ENCODE data around the gene YPEL2. TPM values are rescaled to one million over a fixed set of nuclear protein-coding genes. Genes with fewer than 3 reads are reported as not detected.
"Not testable (repeated sequence)": the region's sequence is repeated elsewhere in the genome, so short reads cannot be mapped to it uniquely, and the experiment has no call there.

YPEL2 gene
- total RNA-seq, 1 donor from 2014 or later = 5.3 TPM

- DNase-seq (ENCODE audit: low spot score) = no peak
- Mint-ChIP-seq H3K4me3 (ENCODE audit: low read depth) (no peak overlapping the region), H3K36me3 (ENCODE audit: low read depth) (no peaks in the 10 kb centered on the region), H3K27me3 (ENCODE audit: low read depth) (no peaks in the 10 kb centered on the region), H3K4me1 (ENCODE audit: low read depth) (peaks cover 3% of the 10 kb centered on the region), H3K27ac (no peak overlapping the region), H3K9me3 (no peaks in the 10 kb centered on the region)
- intact Hi-C loops (cut with micrococcal nuclease) = loop anchor here (5.0 kb wide), 1 partner anchor 212 kb away; no protein-coding TSS in a partner anchor
Measured at GRCh38 chr17:59310263-59310920, 21.1 kb upstream of the YPEL2 start.

DNA sequence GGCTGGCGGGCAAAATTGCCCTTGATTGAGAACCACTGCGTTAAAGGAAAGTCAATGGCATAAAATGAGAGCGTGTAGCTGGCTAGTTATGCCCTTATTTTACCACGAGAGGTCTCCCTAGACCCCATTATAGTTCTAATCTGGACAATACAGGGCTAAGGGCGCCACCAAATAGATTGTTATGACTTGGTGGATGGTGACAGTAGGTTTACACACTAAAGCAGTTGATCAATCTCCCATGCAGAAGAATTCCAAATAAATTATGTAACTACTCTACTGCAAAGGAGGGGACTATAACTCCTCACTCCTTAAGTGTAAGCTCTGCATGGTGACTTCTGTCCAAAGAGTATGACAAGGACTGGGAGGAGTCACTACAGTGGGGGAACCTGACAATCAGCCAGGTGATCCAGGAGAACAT, 20.4 kb upstream of the YPEL2 start:
- intact Hi-C loops (cut with micrococcal nuclease) = loop anchor here (1.0 to 5.0 kb wide), 2 partner anchors 129 to 211 kb away; no protein-coding TSS in a partner anchor
- H3K36me3 Mint-ChIP-seq (ENCODE audit: low read depth) = no peaks in the 10 kb centered on the region
- no peak overlapping the region for H3K4me3 Mint-ChIP-seq (ENCODE audit: low read depth)
- H3K27ac Mint-ChIP-seq = no peak overlapping the region
- H3K9me3 Mint-ChIP-seq = no peaks in the 10 kb centered on the region
- peaks cover 3% of the 10 kb centered on the region for H3K4me1 Mint-ChIP-seq (ENCODE audit: low read depth)
- DNase-seq (ENCODE audit: low spot score) = peak; percentile 33
- no peaks in the 10 kb centered on the region for H3K27me3 Mint-ChIP-seq (ENCODE audit: low read depth)

- DNase-seq (ENCODE audit: low spot score); H3K4me1 Mint-ChIP-seq (ENCODE audit: low read depth); H3K27me3 Mint-ChIP-seq (ENCODE audit: low read depth); H3K27ac Mint-ChIP-seq; H3K36me3 Mint-ChIP-seq (ENCODE audit: low read depth); H3K9me3 Mint-ChIP-seq; H3K4me3 Mint-ChIP-seq (ENCODE audit: low read depth): not testable (repeated sequence)
- intact Hi-C loops (cut with micrococcal nuclease) = loop anchor here (1.0 to 5.0 kb wide), 2 partner anchors 129 to 211 kb away; no protein-coding TSS in a partner anchor
Measured at GRCh38 chr17:59311521-59311920, 19.9 kb upstream of the YPEL2 start.

DNA sequence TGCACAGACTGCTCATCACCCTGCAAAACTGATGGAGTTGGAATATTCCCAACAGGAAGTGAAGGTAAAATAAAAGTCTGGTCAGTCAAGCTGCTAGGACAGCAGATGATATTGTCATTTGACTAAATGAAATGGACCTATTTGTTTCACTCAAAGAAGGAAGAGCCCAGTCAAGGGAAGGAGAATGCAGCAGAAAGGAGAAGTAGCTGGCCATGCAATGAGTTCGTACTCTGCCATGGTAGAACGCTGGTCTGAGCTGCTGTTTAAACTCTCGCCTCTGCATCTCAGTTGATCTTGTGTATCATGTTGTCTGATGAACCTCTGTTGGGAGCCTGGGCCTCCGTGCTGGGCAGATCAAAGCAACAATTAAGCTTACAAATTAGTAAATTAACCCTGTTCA, 15.6 kb upstream of the YPEL2 start:
- intact Hi-C loops (cut with micrococcal nuclease) = no loop called here
- no peak overlapping the region for H3K4me3 Mint-ChIP-seq (ENCODE audit: low read depth)
- H3K27ac Mint-ChIP-seq = no peak overlapping the region
- no peak for DNase-seq (ENCODE audit: low spot score)
- peaks cover under 1% of the 10 kb centered on the region for H3K4me1 Mint-ChIP-seq (ENCODE audit: low read depth)
- no peaks in the 10 kb centered on the region for H3K27me3 Mint-ChIP-seq (ENCODE audit: low read depth)
- H3K9me3 Mint-ChIP-seq = no peaks in the 10 kb centered on the region
- H3K36me3 Mint-ChIP-seq (ENCODE audit: low read depth) = no peaks in the 10 kb centered on the region

- H3K9me3 Mint-ChIP-seq = no peaks in the 10 kb centered on the region
- no peaks in the 10 kb centered on the region for H3K36me3 Mint-ChIP-seq (ENCODE audit: low read depth)
- intact Hi-C loops (cut with micrococcal nuclease) = no loop called here
- no peak overlapping the region for H3K27ac Mint-ChIP-seq
- no peak overlapping the region for H3K4me3 Mint-ChIP-seq (ENCODE audit: low read depth)
- DNase-seq (ENCODE audit: low spot score) = no peak
- peaks cover 29% of the 10 kb centered on the region for H3K4me1 Mint-ChIP-seq (ENCODE audit: low read depth)
- no peaks in the 10 kb centered on the region for H3K27me3 Mint-ChIP-seq (ENCODE audit: low read depth)
Measured at GRCh38 chr17:59327121-59327980, 4.1 kb upstream of the YPEL2 start.

DNA sequence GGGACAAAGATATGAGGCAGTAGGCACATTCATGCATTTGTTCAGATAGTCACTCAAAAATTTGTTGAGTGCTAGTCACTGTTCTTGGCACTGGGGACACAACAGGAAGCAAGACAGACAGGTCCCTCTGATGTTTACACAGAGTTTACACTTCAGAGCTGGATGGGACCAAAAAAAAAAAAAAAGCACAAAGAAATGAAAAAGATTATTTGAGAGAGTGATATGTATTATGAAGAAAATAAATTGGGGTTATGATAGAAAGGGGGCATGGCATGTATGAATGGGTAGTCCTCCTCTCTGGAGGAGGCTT, 3.5 kb upstream of the YPEL2 start:
- H3K27ac Mint-ChIP-seq = peak overlapping the region; percentile 62
- no peaks in the 10 kb centered on the region for H3K9me3 Mint-ChIP-seq

GRCh38 chr17:59328601-59329000, 2.9 kb upstream of the YPEL2 start:
- no peak for DNase-seq (ENCODE audit: low spot score)
- Mint-ChIP-seq H3K36me3 (ENCODE audit: low read depth) (no peaks in the 10 kb centered on the region), H3K4me3 (ENCODE audit: low read depth) (no peak overlapping the region), H3K27me3 (ENCODE audit: low read depth) (no peaks in the 10 kb centered on the region), H3K27ac (no peak overlapping the region), H3K9me3 (no peaks in the 10 kb centered on the region), H3K4me1 (ENCODE audit: low read depth) (peaks cover 33% of the 10 kb centered on the region)
- intact Hi-C loops (cut with micrococcal nuclease) = no loop called here

More for the DNA sequence above, 3.5 kb upstream of the YPEL2 start:
- H3K4me1 Mint-ChIP-seq (ENCODE audit: low read depth) = peaks cover 29% of the 10 kb centered on the region
- DNase-seq (ENCODE audit: low spot score) = no peak
- H3K27me3 Mint-ChIP-seq (ENCODE audit: low read depth) = no peaks in the 10 kb centered on the region
- no peak overlapping the region for H3K4me3 Mint-ChIP-seq (ENCODE audit: low read depth)
- intact Hi-C loops (cut with micrococcal nuclease) = no loop called here
- no peaks in the 10 kb centered on the region for H3K36me3 Mint-ChIP-seq (ENCODE audit: low read depth)

DNA sequence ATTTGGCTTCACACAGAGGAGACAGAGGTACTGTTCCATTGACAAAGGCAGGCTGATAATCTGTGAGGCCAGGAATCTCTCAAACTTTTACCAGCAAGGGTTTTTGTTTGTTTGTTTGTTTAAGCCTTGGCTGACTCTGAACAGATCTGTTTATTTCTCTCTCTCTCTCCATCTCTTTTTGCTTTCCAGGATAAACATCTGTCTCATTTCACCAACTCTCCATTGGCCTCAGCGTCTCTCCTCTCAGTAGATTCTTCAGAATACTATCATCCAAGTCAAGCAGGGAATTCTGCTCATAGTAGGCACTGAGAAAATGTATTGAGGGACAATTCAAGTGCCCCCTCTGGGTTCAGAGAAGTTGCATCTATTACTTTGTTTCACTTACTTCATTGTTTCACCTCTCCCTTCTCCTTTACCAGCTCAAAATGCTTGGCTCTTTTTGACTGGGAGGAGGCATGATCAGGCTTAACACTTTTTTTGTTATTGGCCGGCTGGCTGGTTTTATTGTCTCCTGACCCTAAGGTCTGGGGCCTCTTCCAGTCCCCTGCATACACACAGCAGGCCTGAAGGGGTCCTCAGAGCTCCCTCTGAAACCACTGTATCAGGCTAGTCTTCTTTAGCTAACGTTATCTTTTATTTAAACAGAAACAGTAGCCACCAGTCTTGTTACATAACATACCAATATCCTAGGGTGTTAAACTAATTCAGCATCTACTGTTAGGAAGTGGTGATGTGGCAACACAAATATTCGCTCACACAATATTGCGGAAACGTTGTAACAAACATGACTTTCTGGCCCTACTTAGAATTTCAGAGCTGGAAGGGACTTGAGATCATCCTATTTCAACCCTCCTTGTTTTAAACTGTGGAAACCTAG, 2.0 kb upstream of the YPEL2 start:
- Mint-ChIP-seq H3K36me3 (ENCODE audit: low read depth) (no peaks in the 10 kb centered on the region), H3K9me3 (no peaks in the 10 kb centered on the region), H3K27ac (peak overlapping the region; percentile 73), H3K4me3 (ENCODE audit: low read depth) (peak overlapping the region; percentile 63), H3K27me3 (ENCODE audit: low read depth) (peaks cover 5% of the 10 kb centered on the region), H3K4me1 (ENCODE audit: low read depth) (peaks cover 38% of the 10 kb centered on the region)
- DNase-seq (ENCODE audit: low spot score) = peak; percentile 36
- intact Hi-C loops (cut with micrococcal nuclease) = loop anchor here (1.0 kb wide), 2 partner anchors 33 to 112 kb away; no protein-coding TSS in a partner anchor

DNA sequence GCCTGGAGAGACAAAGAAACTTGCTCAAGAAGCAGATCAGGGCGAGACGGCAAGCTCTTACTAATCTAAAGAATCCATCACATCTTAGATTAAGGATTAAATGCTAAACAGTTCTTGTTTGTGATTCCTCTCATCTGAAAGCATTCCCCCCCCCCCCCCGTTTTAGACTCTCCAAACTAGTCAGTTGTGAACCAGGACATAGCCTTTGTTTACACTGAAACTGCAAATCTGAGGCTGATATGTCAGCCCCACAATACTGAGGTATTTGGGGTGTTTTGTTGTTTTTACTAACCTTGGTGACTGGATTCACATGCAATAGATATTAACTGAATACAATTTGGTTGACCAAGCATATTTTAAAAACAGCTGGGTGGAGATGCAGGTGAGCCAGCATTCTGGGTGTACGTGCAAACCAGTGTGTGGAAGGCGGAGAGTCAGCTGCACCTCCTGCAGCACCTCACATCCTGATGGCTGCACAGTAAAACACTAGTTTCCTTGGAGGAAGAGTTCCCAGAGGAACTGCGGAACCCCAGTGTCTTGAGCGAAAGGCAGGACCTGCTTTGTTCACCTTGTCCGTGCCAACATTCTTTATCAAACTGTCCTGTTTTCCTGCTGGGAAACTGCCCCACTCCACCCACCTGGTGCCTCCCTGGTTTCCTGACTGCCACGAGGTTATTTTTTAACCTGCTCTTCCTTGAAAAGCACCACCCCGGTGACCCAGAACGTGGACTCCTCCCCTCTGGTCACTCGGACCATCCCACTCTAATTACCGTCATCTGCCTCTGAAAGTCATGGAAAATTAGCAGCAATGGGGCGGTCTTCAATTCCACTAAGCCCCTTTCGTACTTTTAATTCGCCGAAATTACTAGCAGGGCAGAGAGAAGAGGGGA, 1.2 kb upstream of the YPEL2 start:
- Mint-ChIP-seq H3K27me3 (ENCODE audit: low read depth) (peaks cover 10% of the 10 kb centered on the region), H3K4me1 (ENCODE audit: low read depth) (peaks cover 40% of the 10 kb centered on the region), H3K27ac (peak overlapping the region; percentile 73), H3K36me3 (ENCODE audit: low read depth) (no peaks in the 10 kb centered on the region), H3K9me3 (no peaks in the 10 kb centered on the region), H3K4me3 (ENCODE audit: low read depth) (peak overlapping the region; percentile 63)
- DNase-seq (ENCODE audit: low spot score) = no peak
- intact Hi-C loops (cut with micrococcal nuclease) = no loop called here

- H3K27me3 Mint-ChIP-seq (ENCODE audit: low read depth) = peaks cover 14% of the 10 kb centered on the region
- intact Hi-C loops (cut with micrococcal nuclease) = no loop called here
- H3K9me3 Mint-ChIP-seq = no peaks in the 10 kb centered on the region
- no peaks in the 10 kb centered on the region for H3K36me3 Mint-ChIP-seq (ENCODE audit: low read depth)
- peak overlapping the region; percentile 84 for H3K4me3 Mint-ChIP-seq (ENCODE audit: low read depth)
- peak; percentile 21 for DNase-seq (ENCODE audit: low spot score)
- peak overlapping the region; percentile 68 for H3K27ac Mint-ChIP-seq
- peaks cover 41% of the 10 kb centered on the region for H3K4me1 Mint-ChIP-seq (ENCODE audit: low read depth)
Measured at GRCh38 chr17:59331929-59332748, 684 bp downstream of the YPEL2 start.

DNA sequence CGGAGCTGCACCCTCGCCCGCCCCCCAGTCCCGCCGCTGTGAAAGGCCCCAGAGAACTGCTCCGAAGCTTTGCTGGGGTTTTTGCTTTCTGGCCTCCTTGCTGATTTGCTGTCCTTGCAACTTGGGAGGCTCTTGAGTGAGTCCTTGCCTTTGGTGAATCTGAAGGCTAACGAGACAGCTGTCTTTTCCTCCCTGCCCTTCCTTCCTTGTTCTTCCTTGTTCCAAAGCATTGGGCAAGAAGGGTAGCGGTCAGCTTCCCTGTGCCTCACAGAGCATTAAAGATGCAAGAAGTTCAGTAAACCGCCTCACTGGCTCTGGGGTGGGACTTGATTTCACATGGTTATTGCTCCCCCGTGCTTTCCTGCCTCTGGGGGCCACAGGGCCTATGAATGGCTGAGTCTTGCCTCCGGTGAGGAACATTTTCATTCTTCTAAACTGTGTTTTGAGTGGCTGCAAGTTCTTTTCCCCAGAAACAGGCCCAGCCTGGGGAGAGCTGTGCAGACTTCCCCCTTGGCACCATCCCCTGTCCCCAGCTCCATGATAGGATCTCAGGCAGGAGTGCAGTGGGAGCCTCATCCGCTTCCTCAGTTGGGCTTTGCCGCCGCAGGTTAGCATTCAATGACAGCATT, 1.4 kb downstream of the YPEL2 start:
- DNase-seq (ENCODE audit: low spot score) = no peak
- intact Hi-C loops (cut with micrococcal nuclease) = no loop called here
- Mint-ChIP-seq H3K27me3 (ENCODE audit: low read depth) (peaks cover 14% of the 10 kb centered on the region), H3K4me1 (ENCODE audit: low read depth) (peaks cover 36% of the 10 kb centered on the region), H3K36me3 (ENCODE audit: low read depth) (no peaks in the 10 kb centered on the region), H3K27ac (peak overlapping the region; percentile 68), H3K4me3 (ENCODE audit: low read depth) (peak overlapping the region; percentile 84), H3K9me3 (no peaks in the 10 kb centered on the region)

Measured in activated T-helper 2 cell treated with anti-CD3 and anti-CD28 coated beads, Interferon-gamma antibody, Interleukin-2, Interleukin-4, amounts not matched to agents 10 μg/mL and 5 μg/mL and 100 μg/mL, durations not matched to agents 14 hours and 24 hours and 36 hours (primary cell).